KMS-11 (cell line): Measurements from ENCODE around the gene ICOS.

Source experiments
- H2AFZ ChIP-seq: fragments of 200-600 bp; sonication (generic); 2 replicates; pipeline ENCODE4 v1.6.1; 2016; ENCODE audit warnings: antibody characterized with exemption, mixed run types, low read depth
- H3K27ac ChIP-seq: fragments of 200-600 bp; sonication (generic); 2 replicates; pipeline ENCODE4 v1.6.1; 2016; ENCODE audit warnings: mild to moderate bottlenecking, mixed run types
- H3K27me3 ChIP-seq: fragments of 200-600 bp; sonication (generic); 2 replicates; pipeline ENCODE4 v1.6.1; 2017; ENCODE audit warnings: mild to moderate bottlenecking, low read depth, mixed run types, moderate library complexity; ENCODE audit not compliant: insufficient read depth
- H3K36me3 ChIP-seq: fragments of 200-600 bp; sonication (generic); 2 replicates; pipeline ENCODE4 v1.6.1; 2017; ENCODE audit warnings: mild to moderate bottlenecking, mixed run types; ENCODE audit not compliant: insufficient read depth
- H3K4me1 ChIP-seq: fragments of 200-600 bp; sonication (generic); 2 replicates; pipeline ENCODE4 v1.6.1; 2016; ENCODE audit warnings: mild to moderate bottlenecking, low read depth, mixed run types; ENCODE audit not compliant: poor library complexity, severe bottlenecking
- H3K4me2 ChIP-seq: fragments of 200-600 bp; sonication (generic); 2 replicates; pipeline ENCODE4 v1.7.0; 2016; ENCODE audit warnings: mild to moderate bottlenecking, mixed run types
- H3K4me3 ChIP-seq: fragments of 200-600 bp; sonication (generic); IDR thresholded peaks from 2 replicates; pipeline ENCODE4 v1.6.1; 2017; ENCODE audit warnings: low read depth, low read length, mixed read lengths; ENCODE audit not compliant: insufficient read depth
- H3K79me2 ChIP-seq: fragments of 200-600 bp; sonication (generic); 2 replicates; pipeline ENCODE4 v1.6.1; 2016; ENCODE audit warnings: low read depth, mixed run types; ENCODE audit not compliant: insufficient read depth
- H3K9ac ChIP-seq: fragments of 200-600 bp; sonication (generic); 2 replicates; pipeline ENCODE4 v1.6.1; 2016; ENCODE audit warnings: mild to moderate bottlenecking, mixed run types
- H4K20me1 ChIP-seq: fragments of 200-600 bp; sonication (generic); 2 replicates; pipeline ENCODE4 v1.6.1; 2016; ENCODE audit warnings: mild to moderate bottlenecking, mixed run types; ENCODE audit not compliant: insufficient read depth
- CTCF ChIP-seq: fragments of 200-600 bp; sonication (generic); conservative IDR thresholded peaks from 2 replicates; pipeline ENCODE4 v1.6.1; 2017; ENCODE audit warnings: low read depth, mild to moderate bottlenecking, antibody characterized with exemption, low read length, moderate library complexity, mixed read lengths

ICOS gene

GRCh38 chr2:203972066-203972465, 35.5 kb downstream of the ICOS start:
- TF ChIP-seq CTCF = no peak
- no peaks in the 10 kb centered on the region for H3K27me3 ChIP-seq
- no peak overlapping the region for H3K27ac ChIP-seq
- no peaks in the 10 kb centered on the region; the same call in 1 of the 2 replicates for H3K36me3 ChIP-seq
- H3K79me2 ChIP-seq = no peaks in the 10 kb centered on the region
- no peak overlapping the region for H3K9ac ChIP-seq
- no peaks in the 10 kb centered on the region for H4K20me1 ChIP-seq
- no peak overlapping the region for H2AFZ ChIP-seq
- no peak overlapping the region for H3K4me3 ChIP-seq
- no peak overlapping the region for H3K4me2 ChIP-seq
- H3K4me1 ChIP-seq = no peaks in the 10 kb centered on the region

GRCh38 chr2:203973000-203973399, 36.4 kb downstream of the ICOS start:
- no peak overlapping the region for H3K9ac ChIP-seq
- H2AFZ ChIP-seq = no peak overlapping the region
- H3K27me3 ChIP-seq = no peaks in the 10 kb centered on the region
- H3K4me3 ChIP-seq = no peak overlapping the region
- no peak overlapping the region for H3K27ac ChIP-seq
- no peaks in the 10 kb centered on the region; the same call in 1 of the 2 replicates for H3K36me3 ChIP-seq
- no peaks in the 10 kb centered on the region for H3K79me2 ChIP-seq
- H3K4me1 ChIP-seq = no peaks in the 10 kb centered on the region
- H4K20me1 ChIP-seq = no peaks in the 10 kb centered on the region
- TF ChIP-seq CTCF = no peak
- H3K4me2 ChIP-seq = no peak overlapping the region

- Histone ChIP-seq H3K27ac (no peak overlapping the region), H3K4me3 (no peak overlapping the region), H3K4me1 (no peaks in the 10 kb centered on the region), H4K20me1 (no peaks in the 10 kb centered on the region), H3K36me3 (no peaks in the 10 kb centered on the region; the same call in 1 of the 2 replicates), H3K4me2 (no peak overlapping the region), H3K79me2 (no peaks in the 10 kb centered on the region), H3K9ac (no peak overlapping the region), H3K27me3 (no peaks in the 10 kb centered on the region), H2AFZ (no peak overlapping the region)
- TF ChIP-seq CTCF = no peak
Observed at GRCh38 chr2:203973676-203974075, 37.1 kb downstream of the ICOS start.

GRCh38 chr2:203975912-203976311, 39.3 kb downstream of the ICOS start:
- no peak for TF ChIP-seq CTCF
- no peak overlapping the region for H3K4me2 ChIP-seq
- H3K79me2 ChIP-seq = no peaks in the 10 kb centered on the region
- H3K27me3 ChIP-seq = no peaks in the 10 kb centered on the region
- no peak overlapping the region for H2AFZ ChIP-seq
- H3K36me3 ChIP-seq = no peaks in the 10 kb centered on the region; the same call in 1 of the 2 replicates
- no peaks in the 10 kb centered on the region for H3K4me1 ChIP-seq
- no peak overlapping the region for H3K9ac ChIP-seq
- no peaks in the 10 kb centered on the region for H4K20me1 ChIP-seq
- H3K4me3 ChIP-seq = no peak overlapping the region
- H3K27ac ChIP-seq = no peak overlapping the region

GRCh38 chr2:203982276-203982675, 45.7 kb downstream of the ICOS start:
- Histone ChIP-seq H3K4me1 (no peaks in the 10 kb centered on the region), H3K36me3 (no peaks in the 10 kb centered on the region), H3K27ac (no peak overlapping the region), H4K20me1 (no peaks in the 10 kb centered on the region), H2AFZ (no peak overlapping the region), H3K4me3 (no peak overlapping the region), H3K27me3 (no peaks in the 10 kb centered on the region), H3K9ac (no peak overlapping the region), H3K79me2 (no peaks in the 10 kb centered on the region), H3K4me2 (no peak overlapping the region)
- no peak for TF ChIP-seq CTCF
